ENCODE data around the gene HTT-AS.

Gene HTT-AS

GRCh38 chr4:3074078-3074845 lies at the start of gene HTT-AS, which contains the start of gene HTT:
Gene HTT-AS (minus strand): TSS chr4:3074538.
Gene HTT (plus strand): TSS chr4:3074681. CDS start chr4:3074826, 145 bp downstream.
- peak within 1 kb of the TSS; percentile 99 for H2AFZ ChIP-seq (ENCODE audit: low read length)
- peaks cover 42% of the 10 kb centered on the region for H3K79me2 ChIP-seq (ENCODE audit: insufficient read depth, low read length)
- H3K9me3 ChIP-seq (ENCODE audit: insufficient read depth, low read depth, low read length) = no peaks in the 10 kb centered on the region
- no peak for TF ChIP-seq CTCF (conservative IDR thresholded peaks at IDR 0.05; ENCODE audit: low read length)
- TF ChIP-seq EZH2phosphoT487 (IDR thresholded peaks at IDR 0.05; ENCODE audit: borderline replicate concordance) = no peak
- H3K4me3 ChIP-seq (ENCODE audit: low read length, poor library complexity, severe bottlenecking) = peak within 1 kb of the TSS; percentile 99
- H4K20me1 ChIP-seq (ENCODE audit: insufficient read depth, low read length, poor library complexity, severe bottlenecking) = peaks cover 35% of the 10 kb centered on the region
- H3K4me1 ChIP-seq (ENCODE audit: insufficient read depth, low read length, poor library complexity, severe bottlenecking) = peaks cover 31% of the 10 kb centered on the region
- no peaks in the 10 kb centered on the region for H3K9me2 ChIP-seq (replicated peaks; ENCODE audit: low read depth, low read length)
- H3K27me3 ChIP-seq (ENCODE audit: insufficient read depth, low read length, poor library complexity, severe bottlenecking) = no peaks in the 10 kb centered on the region
- no peaks in the 10 kb centered on the region for H3K36me3 ChIP-seq (ENCODE audit: insufficient read depth, low read length)
- 0 out of 2 replicates have a peak, but pooled peaks cover 2% of the 10 kb centered on the region for H3F3A ChIP-seq (ENCODE audit: low read depth)
- H3K4me2 ChIP-seq (ENCODE audit: low read depth, low read length, poor library complexity, severe bottlenecking) = peak within 1 kb of the TSS; percentile 95
- peak within 1 kb of the TSS; percentile 88 for H3K9ac ChIP-seq (ENCODE audit: low read depth, low read length, poor library complexity, severe bottlenecking)

GRCh38 chr4:3123181-3123671 lies 48.9 kb upstream of the HTT-AS start:
- Histone ChIP-seq H3K36me3 (ENCODE audit: insufficient read depth, low read length) (peaks cover 65% of the 10 kb centered on the region; the same call in 1 of the 2 replicates), H3K4me3 (ENCODE audit: low read length, poor library complexity, severe bottlenecking) (no peak overlapping the region), H3K79me2 (ENCODE audit: insufficient read depth, low read length) (no peaks in the 10 kb centered on the region), H3F3A (ENCODE audit: low read depth) (peaks cover 12% of the 10 kb centered on the region; the same call in 1 of the 2 replicates), H3K9me2 (replicated peaks; ENCODE audit: low read depth, low read length) (no peaks in the 10 kb centered on the region), H3K9me3 (ENCODE audit: insufficient read depth, low read depth, low read length) (no peaks in the 10 kb centered on the region), H4K20me1 (ENCODE audit: insufficient read depth, low read length, poor library complexity, severe bottlenecking) (no peaks in the 10 kb centered on the region), H3K27me3 (ENCODE audit: insufficient read depth, low read length, poor library complexity, severe bottlenecking) (no peaks in the 10 kb centered on the region), H3K4me1 (ENCODE audit: insufficient read depth, low read length, poor library complexity, severe bottlenecking) (peaks cover 25% of the 10 kb centered on the region), H3K9ac (ENCODE audit: low read depth, low read length, poor library complexity, severe bottlenecking) (no peak overlapping the region), H2AFZ (ENCODE audit: low read length) (no peak overlapping the region), H3K4me2 (ENCODE audit: low read depth, low read length, poor library complexity, severe bottlenecking) (peak overlapping the region; percentile 15)
- TF ChIP-seq EZH2phosphoT487 (IDR thresholded peaks at IDR 0.05; ENCODE audit: borderline replicate concordance) (no peak), CTCF (conservative IDR thresholded peaks at IDR 0.05; ENCODE audit: low read length) (no peak)

GRCh38 chr4:3122081-3122563 lies 47.8 kb upstream of the HTT-AS start:
- TF ChIP-seq CTCF (conservative IDR thresholded peaks at IDR 0.05; ENCODE audit: low read length) (no peak), EZH2phosphoT487 (IDR thresholded peaks at IDR 0.05; ENCODE audit: borderline replicate concordance) (no peak)
- H4K20me1 ChIP-seq (ENCODE audit: insufficient read depth, low read length, poor library complexity, severe bottlenecking) = no peaks in the 10 kb centered on the region
- no peak overlapping the region for H3K4me3 ChIP-seq (ENCODE audit: low read length, poor library complexity, severe bottlenecking)
- no peaks in the 10 kb centered on the region for H3K9me2 ChIP-seq (replicated peaks; ENCODE audit: low read depth, low read length)
- no peaks in the 10 kb centered on the region for H3K9me3 ChIP-seq (ENCODE audit: insufficient read depth, low read depth, low read length)
- H3K27me3 ChIP-seq (ENCODE audit: insufficient read depth, low read length, poor library complexity, severe bottlenecking) = no peaks in the 10 kb centered on the region
- no peaks in the 10 kb centered on the region for H3K79me2 ChIP-seq (ENCODE audit: insufficient read depth, low read length)
- H3F3A ChIP-seq (ENCODE audit: low read depth) = peaks cover 12% of the 10 kb centered on the region; the same call in 1 of the 2 replicates
- no peak overlapping the region for H2AFZ ChIP-seq (ENCODE audit: low read length)
- H3K9ac ChIP-seq (ENCODE audit: low read depth, low read length, poor library complexity, severe bottlenecking) = peak overlapping the region; percentile 33
- peak overlapping the region; percentile 15 for H3K4me2 ChIP-seq (ENCODE audit: low read depth, low read length, poor library complexity, severe bottlenecking)
- peaks cover 66% of the 10 kb centered on the region; the same call in 1 of the 2 replicates for H3K36me3 ChIP-seq (ENCODE audit: insufficient read depth, low read length)
- H3K4me1 ChIP-seq (ENCODE audit: insufficient read depth, low read length, poor library complexity, severe bottlenecking) = peaks cover 25% of the 10 kb centered on the region

Measured in Loucy (cell line).